Spleen (tissue), 11 donors: Measurements from ENCODE around the gene SEMA5A. TPM values are rescaled to one million over a fixed set of nuclear protein-coding genes. Genes with fewer than 3 reads are reported as not detected.

Experiments used
- DNase-seq: peaks from one replicate; pipeline ENCODE4 v3.0.0-alpha.2; 2020
- H3K27ac ChIP-seq, 8 donors: fragments of 200-600 bp; sonication (generic) in 7 of 8; 1 replicate in 4 of 8; 2 replicates in 4 of 8; pipeline versions ENCODE4 v1.5.0 to v1.8.0; 2016 to 2021; ENCODE audit warnings: inconsistent platforms in 4 of 8, mild to moderate bottlenecking in 4 of 8, moderate library complexity in 1 of 8
- H3K27me3 ChIP-seq, 7 donors: fragments of 200-600 bp; sonication (generic) in 6 of 7; replicated peaks in 1 of 7; 1 replicate in 4 of 7; 2 replicates in 3 of 7; pipeline versions ENCODE4 v1.5.0 to v1.8.0; 2016 to 2021; ENCODE audit warnings: inconsistent platforms in 3 of 7, mild to moderate bottlenecking in 1 of 7
- H3K36me3 ChIP-seq, 6 donors: fragments of 200-600 bp; sonication (generic) in 5 of 6; 1 replicate in 4 of 6; 2 replicates in 2 of 6; pipeline versions ENCODE4 v1.5.0 to v1.8.0; 2016 to 2021; ENCODE audit warnings: inconsistent platforms in 2 of 6
- H3K4me1 ChIP-seq, 6 donors: fragments of 200-600 bp; sonication (generic) in 5 of 6; 1 replicate in 3 of 6; 2 replicates in 3 of 6; pipeline versions ENCODE4 v1.5.0 to v1.8.0; 2016 to 2021; ENCODE audit warnings: inconsistent platforms in 3 of 6
- H3K4me3 ChIP-seq, 8 donors: fragments of 200-600 bp; sonication (generic) in 7 of 8; 1 replicate in 4 of 8; 2 replicates in 4 of 8; pipeline versions ENCODE4 v1.5.0 to v1.8.0; 2016 to 2021; ENCODE audit warnings: inconsistent platforms in 4 of 8, mild to moderate bottlenecking in 4 of 8, moderate library complexity in 2 of 8
- H3K9me3 ChIP-seq, 8 donors: fragments of 200-600 bp; sonication (generic) in 7 of 8; 1 replicate in 4 of 8; 2 replicates in 4 of 8; pipeline versions ENCODE4 v1.5.0 to v1.8.0; 2016 to 2021; ENCODE audit warnings: inconsistent platforms in 4 of 8
- POLR2A ChIP-seq, 3 donors: fragments of 450-650 bp; IDR thresholded peaks; one replicate each; pipeline ENCODE4 v1.5.1; 2017; ENCODE audit warnings: antibody characterized with exemption in 3 of 3, mild to moderate bottlenecking in 1 of 3
- POLR2AphosphoS5 ChIP-seq, 3 donors: sonication (generic); formaldehyde crosslinking; IDR thresholded peaks; one replicate each; pipeline ENCODE4 v1.5.1; 2017; ENCODE audit warnings: antibody characterized with exemption in 3 of 3
- WGBS, 5 donors: extraction: QIAGEN DNeasy Blood & Tissue Kit in 3 of 5; methylation state at CpG; one replicate each; pipeline versions ENCODE4 v1.1.5 to v1.1.7; 2013 to 2018; 5-methylcytosine and 5-hydroxymethylcytosine counted together
- intact Hi-C: fragments of 100-400 bp; cut with DNase I; formaldehyde crosslinking; loops from one replicate; pipeline ENCODE4 v1.15.0; 2023; ENCODE audit warnings: low total_unique reads
- polyA plus RNA-seq, 3 donors: library from polyadenylated mRNA; stranded (reverse); fragments of 200-250 nt; gene quantifications; one replicate each; pipeline ENCODE4 v1.2.1, GENCODE V29; 2013
- total RNA-seq, 7 donors: library from RNA; depleted of rRNA in 3 of 7; stranded (reverse); fragments of >200 nt in 3 of 7; fragmentation: NEBNext Ultra II Directional in 4 of 7; extraction: Animal tissue kit (Norgen Biotek cat#: 25700) in 4 of 7; gene quantifications; one replicate each; pipeline versions ENCODE4 v1.1.0 to v1.2.1, GENCODE V29; 2016 to 2021
- TF ChIP-seq, protein P1 (sequence below), 11 experiments: fragments of 200-600 bp in 7 of 11; fragments of 450-650 bp in 4 of 11; sonication (generic) in 4 of 11; IDR thresholded peaks in 8 of 11; conservative IDR thresholded peaks in 3 of 11; 1 replicate in 7 of 11; 2 replicates in 4 of 11; pipeline versions ENCODE4 v1.4.0 to v1.8.0; 2016 to 2021; ENCODE audit warnings: antibody characterized with exemption in 11 of 11, inconsistent platforms in 4 of 11, mild to moderate bottlenecking in 1 of 11
- donor health status: healthy with polysubstance abuse.
- donor health status: DM: no; HTN: no; CAD: no; lungs with moderate emphysema.
- donor health status: DM: no; HTN: no; CAD: no.
- donor health status: Bipolar disorder and iron deficiency.
- donor health status: healthy.
- donor health status: DM: no; HTN: no; CAD: no.
- donor health status: DM: yes; HTN: yes; CAD: no.

SEMA5A gene
- total and polyA plus RNA-seq, 10 donors = 1.4 to 30.9 (median 13.1) TPM

GRCh38 chr5:9553561-9553960 is 7.7 kb upstream of the SEMA5A start:
- Histone ChIP-seq H3K36me3 (peaks cover 0 to 13% (median 0%) of the 10 kb centered on the region in 6 donors), H3K9me3 (no peaks in the 10 kb centered on the region), H3K4me3 (no peak overlapping the region), H3K27me3 (no peaks in the 10 kb centered on the region), H3K4me1 (no peaks in the 10 kb centered on the region), H3K27ac (no peak overlapping the region)
- WGBS, 5 donors = 87 to 92% (median 89%) methylated on average over 4 of the region's 4 CpGs
- DNase-seq = no peak
- intact Hi-C loops = no loop called here
- TF ChIP-seq POLR2A (IDR thresholded peaks at IDR 0.05) = no peak
- TF ChIP-seq, protein P1, sequence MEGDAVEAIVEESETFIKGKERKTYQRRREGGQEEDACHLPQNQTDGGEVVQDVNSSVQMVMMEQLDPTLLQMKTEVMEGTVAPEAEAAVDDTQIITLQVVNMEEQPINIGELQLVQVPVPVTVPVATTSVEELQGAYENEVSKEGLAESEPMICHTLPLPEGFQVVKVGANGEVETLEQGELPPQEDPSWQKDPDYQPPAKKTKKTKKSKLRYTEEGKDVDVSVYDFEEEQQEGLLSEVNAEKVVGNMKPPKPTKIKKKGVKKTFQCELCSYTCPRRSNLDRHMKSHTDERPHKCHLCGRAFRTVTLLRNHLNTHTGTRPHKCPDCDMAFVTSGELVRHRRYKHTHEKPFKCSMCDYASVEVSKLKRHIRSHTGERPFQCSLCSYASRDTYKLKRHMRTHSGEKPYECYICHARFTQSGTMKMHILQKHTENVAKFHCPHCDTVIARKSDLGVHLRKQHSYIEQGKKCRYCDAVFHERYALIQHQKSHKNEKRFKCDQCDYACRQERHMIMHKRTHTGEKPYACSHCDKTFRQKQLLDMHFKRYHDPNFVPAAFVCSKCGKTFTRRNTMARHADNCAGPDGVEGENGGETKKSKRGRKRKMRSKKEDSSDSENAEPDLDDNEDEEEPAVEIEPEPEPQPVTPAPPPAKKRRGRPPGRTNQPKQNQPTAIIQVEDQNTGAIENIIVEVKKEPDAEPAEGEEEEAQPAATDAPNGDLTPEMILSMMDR (IDR thresholded peaks at IDR 0.05 in 8 of 11, conservative IDR thresholded peaks at IDR 0.05 in 3 of 11) = no peak
- TF ChIP-seq POLR2AphosphoS5 (IDR thresholded peaks at IDR 0.05) = no peak

- Histone ChIP-seq H3K27me3 (peaks cover 0 to 11% (median 0%) of the 10 kb centered on the region in 7 donors), H3K36me3 (peaks cover 0 to 13% (median 0%) of the 10 kb centered on the region in 6 donors), H3K27ac (no peak overlapping the region), H3K4me3 (no peak overlapping the region), H3K9me3 (no peaks in the 10 kb centered on the region), H3K4me1 (peaks cover 0 to 11% (median 0%) of the 10 kb centered on the region in 6 donors)
- intact Hi-C loops = no loop called here
- DNase-seq = no peak
- 86 to 94% (median 89%) methylated on average over 4 of the region's 4 CpGs for WGBS, 5 donors
- TF ChIP-seq POLR2AphosphoS5 (IDR thresholded peaks at IDR 0.05) = no peak
- TF ChIP-seq POLR2A (IDR thresholded peaks at IDR 0.05) = no peak
- TF ChIP-seq, protein P1 (IDR thresholded peaks at IDR 0.05 in 8 of 11, conservative IDR thresholded peaks at IDR 0.05 in 3 of 11) = no peak
These were observed 6.0 kb upstream of the SEMA5A start for GRCh38 chr5:9551567-9552537.

DNA sequence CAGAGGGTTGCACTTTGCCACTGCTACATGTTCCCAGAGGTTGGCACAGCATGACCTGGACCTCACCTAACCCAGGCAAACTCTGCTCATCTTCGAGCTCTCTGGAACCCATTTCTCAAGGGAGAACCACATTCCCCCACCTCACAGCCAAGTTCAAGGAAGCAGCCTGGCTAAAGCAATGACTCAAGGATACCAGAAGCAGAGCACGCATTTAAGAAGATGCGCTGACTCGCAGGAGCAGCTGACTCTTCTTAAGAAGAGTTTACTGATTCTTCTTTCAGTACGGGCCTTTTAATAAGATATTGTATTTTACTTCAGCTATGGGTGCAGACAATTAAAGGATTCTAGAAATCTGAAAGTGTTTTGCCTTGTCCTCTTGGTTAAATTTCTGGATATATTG is 4.1 kb upstream of the SEMA5A start:
- 82 to 93% (median 90%) methylated on average over 5 of the region's 5 CpGs for WGBS, 5 donors
- H3K27me3 ChIP-seq = peaks cover 0 to 31% (median 9%) of the 10 kb centered on the region in 7 donors
- intact Hi-C loops = no loop called here
- H3K4me3 ChIP-seq = no peak overlapping the region
- H3K27ac ChIP-seq = no peak overlapping the region
- H3K4me1 ChIP-seq = peaks cover 0 to 21% (median 8%) of the 10 kb centered on the region in 6 donors
- no peak for DNase-seq
- no peaks in the 10 kb centered on the region for H3K9me3 ChIP-seq
- TF ChIP-seq, protein P1 (IDR thresholded peaks at IDR 0.05 in 8 of 11, conservative IDR thresholded peaks at IDR 0.05 in 3 of 11) = no peak
- TF ChIP-seq POLR2A (IDR thresholded peaks at IDR 0.05) (no peak), POLR2AphosphoS5 (IDR thresholded peaks at IDR 0.05) (no peak)
- H3K36me3 ChIP-seq = peaks cover 0 to 13% (median 0%) of the 10 kb centered on the region in 6 donors
